ENCODE results near the gene ANKS1B. TPM values are rescaled to one million over a fixed set of nuclear protein-coding genes. Genes with fewer than 3 reads are reported as not detected.
"Not testable (repeated sequence)": the region's sequence is repeated elsewhere in the genome, so short reads cannot be mapped to it uniquely, and the experiment has no call there.

ANKS1B gene
- total RNA-seq, 1 experiment from 2014 or later = 18.8 TPM

DNA sequence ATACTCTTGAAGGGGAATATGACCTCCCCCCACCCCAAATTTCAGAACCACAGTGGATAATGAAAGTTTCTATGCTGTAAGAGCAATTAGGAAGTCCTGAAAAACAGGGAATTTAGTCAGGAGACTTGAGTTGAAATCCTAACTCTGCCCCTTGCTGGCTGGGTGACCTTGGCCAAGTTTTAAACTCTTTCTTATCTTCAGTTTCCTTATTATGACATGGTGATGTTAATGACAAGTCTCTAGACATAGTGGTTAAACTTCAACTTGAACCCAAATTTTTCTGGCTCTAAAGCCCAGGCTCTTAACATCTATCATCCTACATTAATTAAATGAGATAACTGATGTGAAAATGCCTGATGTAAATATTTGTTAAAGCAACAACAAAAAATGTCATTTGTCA lies 1013.8 kb downstream of the ANKS1B start:
- ChIA-PET CTCF (interaction anchor here (0.7 kb wide), 1 partner anchor 67 kb away, joined by 3 read pairs; no protein-coding TSS in a partner anchor), POLR2A (no interaction called here)
- Mint-ChIP-seq H3K36me3 (ENCODE audit: insufficient read depth, unreplicated experiment) (no peaks in the 10 kb centered on the region), H3K4me3 (ENCODE audit: unreplicated experiment) (no peak overlapping the region), H3K27ac (ENCODE audit: low read depth, unreplicated experiment) (no peak overlapping the region), H3K27me3 (ENCODE audit: insufficient read depth, unreplicated experiment) (no peaks in the 10 kb centered on the region), H3K4me1 (ENCODE audit: insufficient read depth, unreplicated experiment) (peaks cover 12% of the 10 kb centered on the region), H3K9me3 (ENCODE audit: unreplicated experiment) (no peaks in the 10 kb centered on the region)
- no TSS peak for BruUV-seq (replicated peaks)
- TF ChIP-seq, protein P1, sequence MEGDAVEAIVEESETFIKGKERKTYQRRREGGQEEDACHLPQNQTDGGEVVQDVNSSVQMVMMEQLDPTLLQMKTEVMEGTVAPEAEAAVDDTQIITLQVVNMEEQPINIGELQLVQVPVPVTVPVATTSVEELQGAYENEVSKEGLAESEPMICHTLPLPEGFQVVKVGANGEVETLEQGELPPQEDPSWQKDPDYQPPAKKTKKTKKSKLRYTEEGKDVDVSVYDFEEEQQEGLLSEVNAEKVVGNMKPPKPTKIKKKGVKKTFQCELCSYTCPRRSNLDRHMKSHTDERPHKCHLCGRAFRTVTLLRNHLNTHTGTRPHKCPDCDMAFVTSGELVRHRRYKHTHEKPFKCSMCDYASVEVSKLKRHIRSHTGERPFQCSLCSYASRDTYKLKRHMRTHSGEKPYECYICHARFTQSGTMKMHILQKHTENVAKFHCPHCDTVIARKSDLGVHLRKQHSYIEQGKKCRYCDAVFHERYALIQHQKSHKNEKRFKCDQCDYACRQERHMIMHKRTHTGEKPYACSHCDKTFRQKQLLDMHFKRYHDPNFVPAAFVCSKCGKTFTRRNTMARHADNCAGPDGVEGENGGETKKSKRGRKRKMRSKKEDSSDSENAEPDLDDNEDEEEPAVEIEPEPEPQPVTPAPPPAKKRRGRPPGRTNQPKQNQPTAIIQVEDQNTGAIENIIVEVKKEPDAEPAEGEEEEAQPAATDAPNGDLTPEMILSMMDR (IDR thresholded peaks at IDR 0.05; ENCODE audit: unreplicated experiment) = no peak
- DNase-seq (ENCODE audit: unreplicated experiment) = no peak
- intact Hi-C loops (cut with micrococcal nuclease) = no loop called here

DNA sequence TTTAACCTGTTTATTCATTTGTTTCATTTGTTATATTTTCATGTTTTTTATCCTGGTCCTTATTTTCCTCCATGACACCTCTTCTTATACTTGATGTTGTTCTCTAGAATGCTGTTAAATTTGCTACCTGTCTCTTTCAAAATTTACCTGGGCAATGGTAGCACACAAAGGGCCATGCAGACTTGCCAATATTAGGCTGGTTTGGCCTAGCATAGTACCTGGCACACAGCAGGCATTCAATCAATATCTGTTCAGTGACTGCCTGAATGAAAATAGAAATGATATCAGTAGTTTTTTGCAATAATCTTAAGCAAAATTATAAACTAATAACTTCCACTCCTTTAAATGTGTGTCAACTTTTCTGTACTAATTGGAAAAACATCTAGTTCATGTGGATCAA lies 1014.5 kb downstream of the ANKS1B start:
- TF ChIP-seq, protein P1 (IDR thresholded peaks at IDR 0.05; ENCODE audit: unreplicated experiment) = no peak
- Mint-ChIP-seq H3K9me3 (ENCODE audit: unreplicated experiment) (no peaks in the 10 kb centered on the region), H3K4me3 (ENCODE audit: unreplicated experiment) (no peak overlapping the region), H3K36me3 (ENCODE audit: insufficient read depth, unreplicated experiment) (no peaks in the 10 kb centered on the region), H3K27ac (ENCODE audit: low read depth, unreplicated experiment) (no peak overlapping the region), H3K27me3 (ENCODE audit: insufficient read depth, unreplicated experiment) (no peaks in the 10 kb centered on the region), H3K4me1 (ENCODE audit: insufficient read depth, unreplicated experiment) (peaks cover 6% of the 10 kb centered on the region)
- intact Hi-C loops (cut with micrococcal nuclease) = no loop called here
- no TSS peak for BruUV-seq (replicated peaks)
- ChIA-PET CTCF (interaction anchor here (0.7 to 1.3 kb wide), 2 partner anchors 28 to 67 kb away, joined by 3 read pairs; no protein-coding TSS in a partner anchor), POLR2A (no interaction called here)
- DNase-seq (ENCODE audit: unreplicated experiment) = no peak

DNA sequence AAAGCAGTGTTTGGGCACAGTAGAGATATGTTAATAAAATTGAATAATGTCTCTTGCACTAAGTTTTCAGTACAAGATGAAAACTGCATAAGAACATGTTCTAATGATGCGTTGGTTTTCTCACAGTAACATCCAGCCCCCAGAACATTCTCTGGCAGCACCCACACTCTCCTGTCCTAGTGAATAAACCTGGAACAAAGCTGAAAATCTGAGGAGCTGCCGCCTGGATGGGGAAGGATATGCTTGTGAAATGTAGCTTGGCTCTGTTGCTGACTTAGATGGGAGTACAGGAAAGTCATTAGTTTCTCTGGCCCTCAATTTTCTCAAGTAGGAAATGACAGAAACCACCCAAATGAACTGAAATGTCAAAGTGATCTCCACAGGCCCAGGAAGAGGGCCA lies 1015.8 kb downstream of the ANKS1B start:
- H3K27ac Mint-ChIP-seq (ENCODE audit: low read depth, unreplicated experiment) = no peak overlapping the region
- H3K4me1 Mint-ChIP-seq (ENCODE audit: insufficient read depth, unreplicated experiment) = no peaks in the 10 kb centered on the region
- ChIA-PET CTCF (interaction anchor here (1.0 to 1.3 kb wide), 2 partner anchors 15 to 30 kb away, joined by 3 to 6 read pairs; no protein-coding TSS in a partner anchor), POLR2A (interaction anchor here (0.9 kb wide), 1 partner anchor 42 kb away, joined by 3 read pairs; no protein-coding TSS in a partner anchor)
- no peak for DNase-seq (ENCODE audit: unreplicated experiment)
- H3K9me3 Mint-ChIP-seq (ENCODE audit: unreplicated experiment) = peaks cover 8% of the 10 kb centered on the region
- H3K36me3 Mint-ChIP-seq (ENCODE audit: insufficient read depth, unreplicated experiment) = no peaks in the 10 kb centered on the region
- BruUV-seq (replicated peaks) = no TSS peak
- no peaks in the 10 kb centered on the region for H3K27me3 Mint-ChIP-seq (ENCODE audit: insufficient read depth, unreplicated experiment)
- no peak overlapping the region for H3K4me3 Mint-ChIP-seq (ENCODE audit: unreplicated experiment)
- TF ChIP-seq, protein P1 (IDR thresholded peaks at IDR 0.05; ENCODE audit: unreplicated experiment) = no peak
- intact Hi-C loops (cut with micrococcal nuclease) = no loop called here

DNA sequence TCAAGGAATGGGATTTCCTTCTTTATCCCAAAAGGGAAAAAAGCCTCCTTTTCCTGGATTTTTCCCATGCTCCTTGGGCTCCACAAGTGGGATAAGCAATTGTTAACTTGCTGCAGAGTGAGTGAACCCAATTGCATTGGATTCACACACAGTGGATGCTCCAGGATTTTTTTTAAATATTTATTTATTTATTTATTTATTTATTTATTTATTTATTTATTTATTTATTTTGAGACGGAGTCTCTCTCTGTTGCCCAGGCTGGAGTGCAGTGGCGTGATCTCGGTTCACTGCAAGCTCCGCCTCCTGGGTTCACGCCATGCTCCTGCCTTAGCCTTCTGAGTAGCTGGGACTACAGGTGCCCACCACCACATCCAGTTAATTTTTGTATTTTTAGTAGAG lies 1027.6 kb downstream of the ANKS1B start:
- BruUV-seq (replicated peaks); H3K4me3 Mint-ChIP-seq (ENCODE audit: unreplicated experiment); H3K4me1 Mint-ChIP-seq (ENCODE audit: insufficient read depth, unreplicated experiment); POLR2A ChIA-PET; H3K36me3 Mint-ChIP-seq (ENCODE audit: insufficient read depth, unreplicated experiment); H3K27me3 Mint-ChIP-seq (ENCODE audit: insufficient read depth, unreplicated experiment); DNase-seq (ENCODE audit: unreplicated experiment); intact Hi-C loops (cut with micrococcal nuclease); H3K27ac Mint-ChIP-seq (ENCODE audit: low read depth, unreplicated experiment): not testable (repeated sequence)
- H3K9me3 Mint-ChIP-seq (ENCODE audit: unreplicated experiment) = peaks cover 14% of the 10 kb centered on the region
- CTCF ChIA-PET = interaction anchor here (0.7 to 3.6 kb wide), 5 partner anchors 14 to 279 kb away, joined by 3 to 29 read pairs (median 3); no protein-coding TSS in a partner anchor

Measured in MCF 10A (cell line).